Measurements from ENCODE around the gene S100A3. TPM values are rescaled to one million over a fixed set of nuclear protein-coding genes. Genes with fewer than 3 reads are reported as not detected.

S100A3 gene
- total and polyA plus RNA-seq, 12 donors = 0.28 to 3.8 (median 1.9) TPM; not detected in 5

DNA sequence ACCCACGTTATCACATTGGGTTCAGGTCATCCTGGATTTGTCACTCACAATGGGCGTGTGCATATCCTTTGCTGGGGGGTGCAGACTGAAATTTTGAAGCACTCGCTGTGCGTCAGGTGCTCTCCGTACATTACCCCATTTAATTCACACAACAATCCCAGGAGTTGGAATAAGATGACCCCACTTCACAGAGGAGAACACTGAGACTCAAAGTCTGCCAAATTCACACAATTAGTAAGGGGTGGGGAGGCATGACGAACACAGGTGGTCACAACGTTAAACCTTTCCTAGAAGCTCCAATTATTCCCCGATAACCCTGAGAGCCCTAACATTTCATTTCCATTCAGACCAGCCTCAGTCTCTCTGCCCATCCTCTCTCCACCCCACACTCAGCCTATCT is 20.4 kb upstream of the S100A3 start:
- intact Hi-C loops (cut with DNase I) = loop anchor here (2.0 to 5.0 kb wide), 3 partner anchors 37 to 61 kb away; no protein-coding TSS in a partner anchor
- H3K9me3 ChIP-seq (replicated peaks in 1 of 3) = no peaks in the 10 kb centered on the region
- H3K4me1 ChIP-seq (replicated peaks in 1 of 2) = peaks cover 33 to 44% of the 10 kb centered on the region in 2 donors

DNA sequence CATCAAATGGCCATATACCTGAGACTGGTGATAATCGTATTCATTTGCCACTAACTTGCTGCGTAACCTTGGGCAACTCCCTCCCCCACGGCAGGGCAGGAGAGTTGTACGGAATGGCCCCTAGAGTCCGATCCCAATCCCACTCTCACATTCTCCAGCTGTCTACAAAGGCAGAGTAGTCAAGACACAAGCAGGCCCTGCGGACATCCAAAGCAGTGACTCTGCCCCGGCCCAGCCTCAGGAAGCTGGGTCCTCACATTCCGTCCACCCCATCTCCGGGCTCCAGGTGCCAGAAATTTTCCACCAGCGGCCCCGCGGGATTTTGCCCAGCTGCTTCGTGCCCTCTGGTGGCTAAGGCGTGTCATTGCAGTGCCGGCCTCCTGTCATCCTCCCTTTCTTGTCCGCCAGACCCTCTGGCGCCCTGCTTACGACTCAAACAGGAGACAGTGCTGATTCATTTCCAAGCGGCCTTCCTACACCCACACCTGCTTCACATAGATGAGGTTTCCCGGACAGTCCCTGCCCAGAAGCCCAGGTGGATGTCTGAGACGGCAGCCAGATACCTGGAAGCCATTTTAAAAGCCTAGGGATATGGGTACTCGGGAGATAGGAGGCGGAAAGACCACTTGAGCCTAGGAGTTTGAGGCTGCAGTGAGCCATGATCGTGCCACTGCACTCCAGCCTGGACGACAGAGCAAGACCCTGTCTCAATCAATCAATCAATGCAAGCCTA is 19.5 kb upstream of the S100A3 start:
- Histone ChIP-seq H3K4me1 (replicated peaks in 1 of 2) (peaks cover 33 to 44% of the 10 kb centered on the region in 2 donors), H3K27me3 (no peaks in the 10 kb centered on the region), H3K27ac (peak overlapping the region in 3 of 5 donors; percentile 40 to 69 (median 64)), H3K9me3 (replicated peaks in 1 of 3) (no peaks in the 10 kb centered on the region), H3K4me3 (peak overlapping the region in 1 of 4 donors; percentile 3), H3K36me3 (replicated peaks in 1 of 2) (no peaks in the 10 kb centered on the region)
- intact Hi-C loops (cut with DNase I) = loop anchor here (2.0 to 5.0 kb wide), 3 partner anchors 36 to 60 kb away; no protein-coding TSS in a partner anchor
- DNase-seq = peak; percentile 84 to 96 (median 92)
- TF ChIP-seq, protein P1, sequence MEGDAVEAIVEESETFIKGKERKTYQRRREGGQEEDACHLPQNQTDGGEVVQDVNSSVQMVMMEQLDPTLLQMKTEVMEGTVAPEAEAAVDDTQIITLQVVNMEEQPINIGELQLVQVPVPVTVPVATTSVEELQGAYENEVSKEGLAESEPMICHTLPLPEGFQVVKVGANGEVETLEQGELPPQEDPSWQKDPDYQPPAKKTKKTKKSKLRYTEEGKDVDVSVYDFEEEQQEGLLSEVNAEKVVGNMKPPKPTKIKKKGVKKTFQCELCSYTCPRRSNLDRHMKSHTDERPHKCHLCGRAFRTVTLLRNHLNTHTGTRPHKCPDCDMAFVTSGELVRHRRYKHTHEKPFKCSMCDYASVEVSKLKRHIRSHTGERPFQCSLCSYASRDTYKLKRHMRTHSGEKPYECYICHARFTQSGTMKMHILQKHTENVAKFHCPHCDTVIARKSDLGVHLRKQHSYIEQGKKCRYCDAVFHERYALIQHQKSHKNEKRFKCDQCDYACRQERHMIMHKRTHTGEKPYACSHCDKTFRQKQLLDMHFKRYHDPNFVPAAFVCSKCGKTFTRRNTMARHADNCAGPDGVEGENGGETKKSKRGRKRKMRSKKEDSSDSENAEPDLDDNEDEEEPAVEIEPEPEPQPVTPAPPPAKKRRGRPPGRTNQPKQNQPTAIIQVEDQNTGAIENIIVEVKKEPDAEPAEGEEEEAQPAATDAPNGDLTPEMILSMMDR (IDR thresholded peaks at IDR 0.05) = peak; percentile 99 to 100 (median 99)
- no peak for TF ChIP-seq POLR2A (IDR thresholded peaks at IDR 0.05)
- WGBS, 4 donors = 9 to 13% (median 10%) methylated on average over 12 to 25 of the region's 25 CpGs

More for the DNA sequence above, 20.4 kb upstream of the S100A3 start:
- 67 to 76% (median 73%) methylated on average over 8 of the region's 8 CpGs for WGBS, 4 donors
- Histone ChIP-seq H3K27ac (no peak overlapping the region), H3K27me3 (no peaks in the 10 kb centered on the region), H3K36me3 (replicated peaks in 1 of 2) (no peaks in the 10 kb centered on the region), H3K4me3 (no peak overlapping the region)
- no peak for DNase-seq
- no peak for TF ChIP-seq POLR2A (IDR thresholded peaks at IDR 0.05)
- TF ChIP-seq, protein P1 (IDR thresholded peaks at IDR 0.05) = no peak

DNA sequence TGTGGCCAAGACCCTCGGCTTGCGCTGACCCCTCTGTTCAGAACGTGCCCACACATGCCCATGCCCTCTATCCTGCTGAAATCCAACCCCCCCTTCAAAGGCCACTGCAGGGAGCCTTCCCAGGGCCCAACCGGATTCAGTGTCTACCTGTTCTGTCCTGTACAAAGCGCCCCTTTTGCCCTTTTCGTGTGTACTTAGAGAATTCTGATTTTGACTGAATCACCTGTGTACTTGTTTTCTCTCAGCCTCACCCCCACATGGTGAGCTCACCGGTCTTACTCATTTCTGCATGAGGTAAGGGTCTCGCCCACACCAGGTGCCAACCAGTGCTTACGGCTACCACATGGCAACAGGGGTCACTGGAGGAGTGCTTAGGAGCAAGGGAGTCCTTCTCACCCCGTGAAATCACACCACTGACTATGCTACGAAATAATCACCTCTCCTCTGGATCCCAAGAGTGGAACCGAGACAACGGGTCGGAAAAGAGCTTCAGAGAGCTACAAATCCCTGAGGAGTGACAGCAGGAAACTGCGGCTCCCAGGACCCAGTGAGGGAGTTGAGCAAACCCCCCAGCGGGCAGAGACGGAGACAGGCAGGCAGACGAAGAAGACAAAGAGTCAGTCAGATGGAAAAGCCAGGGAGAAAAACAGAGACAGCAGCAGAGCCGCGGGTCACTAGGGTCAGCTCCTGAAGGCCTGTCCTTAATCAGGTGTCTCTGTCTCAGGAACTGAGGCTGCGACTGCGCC is 18.7 kb upstream of the S100A3 start:
- no peaks in the 10 kb centered on the region for H3K36me3 ChIP-seq (replicated peaks in 1 of 2)
- TF ChIP-seq POLR2A (IDR thresholded peaks at IDR 0.05) = no peak
- peak in 1 of 7 donors; percentile 21 for DNase-seq
- peaks cover 29 to 38% of the 10 kb centered on the region in 2 donors for H3K4me1 ChIP-seq (replicated peaks in 1 of 2)
- no peaks in the 10 kb centered on the region for H3K27me3 ChIP-seq
- intact Hi-C loops (cut with DNase I) = loop anchor here (2.0 to 5.0 kb wide), 4 partner anchors 35 to 59 kb away; no protein-coding TSS in a partner anchor
- 80 to 87% (median 84%) methylated on average over 18 to 22 of the region's 22 CpGs for WGBS, 4 donors
- H3K9me3 ChIP-seq (replicated peaks in 1 of 3) = no peaks in the 10 kb centered on the region
- peak overlapping the region in 3 of 5 donors; percentile 40 to 90 (median 69) for H3K27ac ChIP-seq
- no peak overlapping the region for H3K4me3 ChIP-seq

DNA sequence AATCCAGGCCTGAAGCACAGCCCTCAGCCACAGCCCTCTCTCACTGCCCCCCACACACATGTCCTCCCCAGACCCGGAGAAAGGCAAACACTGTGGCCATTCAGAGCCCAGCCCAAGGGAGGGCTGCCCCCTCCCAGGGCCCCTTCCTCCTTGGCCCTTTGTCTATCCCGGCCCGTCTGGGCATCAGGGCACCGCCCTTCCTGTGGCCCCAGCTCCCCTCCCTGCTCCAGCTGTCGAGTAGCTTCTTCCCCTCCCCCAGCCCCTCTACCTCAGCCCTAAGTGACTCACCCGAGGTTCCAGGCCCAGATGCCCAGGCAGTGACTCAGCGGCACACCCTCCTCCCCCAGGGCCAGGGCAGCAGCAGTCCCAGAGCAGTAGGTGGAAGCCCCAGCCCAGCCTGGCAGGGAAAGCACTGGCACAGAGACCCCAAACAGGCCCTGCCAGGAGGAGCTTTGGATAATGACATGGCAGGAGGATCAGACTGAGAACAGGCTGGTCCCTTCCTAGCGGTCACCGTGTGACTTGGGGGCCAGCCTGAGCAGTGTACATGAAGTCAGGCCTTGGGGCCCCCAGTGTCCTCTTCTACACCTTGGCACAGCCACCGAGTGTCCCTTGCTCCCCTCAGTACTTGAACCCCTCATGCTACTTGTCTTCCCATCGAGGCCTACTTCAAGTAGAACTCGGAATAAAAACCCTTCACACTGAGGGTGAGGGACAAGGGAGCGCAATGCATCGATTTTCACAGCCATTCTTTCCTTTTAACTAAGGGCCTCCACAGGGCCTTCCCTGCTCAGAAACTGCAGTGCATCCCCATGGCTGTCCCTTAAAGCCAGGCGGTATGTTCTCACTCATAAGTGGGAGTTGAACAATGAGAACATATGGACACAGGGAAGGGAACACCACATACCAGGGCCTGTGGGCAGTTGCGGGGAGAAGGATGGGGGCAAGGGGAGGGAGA is 17.6 kb upstream of the S100A3 start:
- intact Hi-C loops (cut with DNase I) = loop anchor here (2.0 to 5.0 kb wide), 3 partner anchors 34 to 54 kb away; no protein-coding TSS in a partner anchor
- TF ChIP-seq, protein P1 (IDR thresholded peaks at IDR 0.05) = no peak
- peak; percentile 21 to 83 for TF ChIP-seq POLR2A (IDR thresholded peaks at IDR 0.05)
- Histone ChIP-seq H3K4me1 (replicated peaks in 1 of 2) (peaks cover 26 to 34% of the 10 kb centered on the region in 2 donors), H3K27me3 (no peaks in the 10 kb centered on the region), H3K4me3 (no peak overlapping the region), H3K27ac (peak overlapping the region; percentile 23 to 96 (median 90)), H3K9me3 (replicated peaks in 1 of 3) (no peaks in the 10 kb centered on the region), H3K36me3 (replicated peaks in 1 of 2) (no peaks in the 10 kb centered on the region)
- WGBS, 4 donors = 35 to 50% (median 42%) methylated on average over 15 to 16 of the region's 16 CpGs
- DNase-seq = peak; percentile 96 to 99 (median 99)
